HG03066 (cell line): ENCODE results near the gene LSP1.
"Not testable (repeated sequence)": the region's sequence is repeated elsewhere in the genome, so short reads cannot be mapped to it uniquely, and the experiment has no call there.

Experiments used
- ATAC-seq: cut with Tn5 transposase; IDR thresholded peaks from one replicate; pipeline ENCODE4 v1.9.1; 2021; ENCODE audit warnings: low read depth; ENCODE audit not compliant: unreplicated experiment

The LSP1 gene

GRCh38 chr11:1875093-1875850, 22.4 kb downstream of the LSP1 start:
- ATAC-seq = no peak

GRCh38 chr11:1875851-1876301, 23.0 kb downstream of the LSP1 start:
- not testable (repeated sequence) for ATAC-seq

- no peak for ATAC-seq
These were observed 23.6 kb downstream of the LSP1 start for GRCh38 chr11:1876361-1877063.

- no peak for ATAC-seq
These were observed 24.6 kb downstream of the LSP1 start for GRCh38 chr11:1877211-1878136.

- no peak for ATAC-seq
These were observed 25.5 kb downstream of the LSP1 start for GRCh38 chr11:1878137-1879031.

- no peak for ATAC-seq
These were observed 26.6 kb downstream of the LSP1 start for GRCh38 chr11:1879342-1879940.

- ATAC-seq = no peak
These were observed 27.2 kb downstream of the LSP1 start for GRCh38 chr11:1879941-1880720.

- ATAC-seq = no peak
These were observed 28.0 kb downstream of the LSP1 start for GRCh38 chr11:1880746-1881441.

GRCh38 chr11:1881442-1882264, 28.8 kb downstream of the LSP1 start:
- ATAC-seq = no peak

GRCh38 chr11:1882265-1883238, 29.7 kb downstream of the LSP1 start:
- ATAC-seq = peak; percentile 68

GRCh38 chr11:1883346-1884302, 30.7 kb downstream of the LSP1 start:
- ATAC-seq = no peak

- no peak for ATAC-seq
These were observed 31.4 kb downstream of the LSP1 start for GRCh38 chr11:1884303-1884700.

GRCh38 chr11:1886551-1886950, 33.7 kb downstream of the LSP1 start:
- not testable (repeated sequence) for ATAC-seq

- no peak for ATAC-seq
These were observed 34.8 kb downstream of the LSP1 start for GRCh38 chr11:1887451-1888346.
